Stimulated activated CD4-positive, alpha-beta T cell treated with anti-CD3 and anti-CD28 coated beads, Interleukin-2, amount 100 ng/mL, for 48 hours (primary cell): ENCODE measurements around the gene DEPDC5.

Experiments used
- DNase-seq, 2 donors: peaks; one replicate each; pipeline ENCODE4 v3.0.0-alpha.2; 2020

Gene DEPDC5

DNA sequence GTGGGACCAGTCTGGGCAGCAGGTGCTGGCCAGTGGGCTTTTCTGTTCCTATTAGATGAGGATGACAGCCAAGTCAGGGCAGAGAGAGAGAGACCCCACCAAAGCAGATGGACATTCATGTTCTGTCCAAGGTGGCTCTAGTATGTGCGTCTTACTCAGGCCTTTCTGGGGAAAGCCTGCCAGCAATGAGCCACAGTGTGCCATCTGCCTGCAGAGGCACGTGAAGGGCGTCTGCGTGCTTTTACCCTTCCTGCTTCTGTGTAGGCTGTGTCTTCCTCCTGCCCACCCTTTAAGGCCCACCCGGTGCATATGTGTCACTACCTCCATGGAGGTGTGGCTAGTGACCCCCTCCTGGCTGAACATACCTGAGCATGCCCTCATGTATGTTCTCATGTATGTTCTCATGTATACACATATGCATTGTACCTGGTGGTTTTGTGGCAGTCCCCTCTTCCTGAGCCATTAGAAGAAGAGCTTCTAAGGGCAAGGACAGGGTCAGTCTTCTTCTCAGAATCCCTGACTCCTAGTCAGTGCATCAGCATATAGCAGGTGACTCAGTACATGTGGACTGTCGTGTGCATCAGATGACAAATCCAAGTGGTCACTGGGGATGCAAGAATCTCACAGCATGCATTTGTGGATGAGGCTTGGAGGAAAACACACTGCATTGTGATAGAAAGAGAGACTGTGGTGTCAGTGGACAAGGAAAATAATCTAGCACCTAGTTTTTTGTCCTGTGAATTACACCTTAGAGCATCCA, 100.1 kb downstream of the DEPDC5 start:
- no peak for DNase-seq

- DNase-seq, result no peak
Measured at GRCh38 chr22:31857247-31857646, 103.4 kb downstream of the DEPDC5 start.

DNA sequence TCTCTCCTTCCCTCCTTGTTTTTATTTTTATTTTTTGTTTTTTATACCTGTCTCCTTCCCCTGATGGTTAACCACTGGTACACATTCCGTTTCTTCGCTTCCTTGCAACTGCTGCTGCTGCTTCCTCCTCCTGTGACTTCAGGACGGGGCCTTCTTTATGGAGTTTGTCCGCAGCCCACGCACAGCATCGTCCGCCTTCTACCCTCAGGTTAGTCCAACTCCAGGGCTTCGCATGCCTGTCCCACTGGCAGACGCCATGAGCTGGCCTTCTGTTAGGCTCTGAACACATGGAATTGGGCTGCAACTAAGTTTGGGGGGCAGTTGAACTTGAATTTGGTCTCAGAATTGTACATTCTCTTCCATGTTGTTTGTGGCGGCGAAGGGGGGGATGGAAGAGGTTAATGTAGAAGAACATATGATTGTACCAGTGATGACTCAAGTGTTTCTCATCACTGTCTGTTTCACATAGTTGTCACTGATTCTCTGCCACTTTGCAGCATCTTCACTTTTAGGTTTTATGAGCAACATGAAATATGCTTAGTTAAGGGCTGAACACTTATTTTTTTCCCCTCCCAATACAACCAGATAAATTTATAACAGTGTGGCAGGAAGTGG, 107.5 kb downstream of the DEPDC5 start:
- DNase-seq, result peak in 1 of 2 donors; percentile 11

DNA sequence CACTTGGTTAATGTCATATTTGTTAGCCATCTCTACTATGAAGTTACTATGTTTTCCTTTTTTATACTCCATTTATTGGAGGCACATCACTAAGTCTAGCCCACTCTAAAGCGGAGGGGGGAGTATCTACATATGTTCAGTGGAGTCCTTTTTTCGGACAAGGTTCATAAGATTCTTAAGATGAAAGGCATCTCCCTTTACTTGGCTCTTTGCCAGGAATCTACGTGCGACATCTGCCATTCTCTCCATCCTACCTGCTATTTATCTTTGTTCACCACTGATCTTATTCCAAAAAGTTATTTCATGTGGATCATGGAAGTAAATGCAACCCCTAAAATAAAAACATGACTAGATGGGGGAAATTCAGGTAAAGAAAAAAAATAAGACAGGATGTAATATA, 113.1 kb downstream of the DEPDC5 start:
- no peak for DNase-seq

GRCh38 chr22:31867386-31868153, 113.8 kb downstream of the DEPDC5 start:
- no peak for DNase-seq

- no peak for DNase-seq
Measured at GRCh38 chr22:31869739-31870138, 115.9 kb downstream of the DEPDC5 start.

- DNase-seq, result no peak
Measured at GRCh38 chr22:31870890-31871289, 117.1 kb downstream of the DEPDC5 start.

- no peak for DNase-seq
Measured at GRCh38 chr22:31871480-31871879, 117.7 kb downstream of the DEPDC5 start.

DNA sequence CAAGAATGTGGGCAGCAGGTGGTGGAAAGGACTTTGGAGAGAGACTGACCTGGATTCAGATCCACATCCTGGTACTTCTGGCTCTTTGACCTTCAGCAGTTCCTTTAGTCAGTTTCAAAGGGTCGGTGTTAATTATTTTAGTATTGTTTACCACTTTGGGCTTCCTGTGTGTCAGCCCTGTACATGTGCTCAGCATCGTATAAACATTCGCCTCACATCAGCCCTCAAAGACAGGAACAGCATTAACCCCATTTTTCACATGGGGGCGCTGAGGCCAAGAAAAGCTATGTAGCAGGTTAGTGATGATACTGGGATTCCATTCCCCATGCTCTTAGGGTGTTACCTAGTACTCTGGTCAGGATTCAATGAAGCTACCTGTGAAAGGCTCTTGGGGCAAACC, 118.4 kb downstream of the DEPDC5 start:
- DNase-seq, result no peak

- no peak for DNase-seq
Measured at GRCh38 chr22:31874821-31875220, 121.0 kb downstream of the DEPDC5 start.

DNA sequence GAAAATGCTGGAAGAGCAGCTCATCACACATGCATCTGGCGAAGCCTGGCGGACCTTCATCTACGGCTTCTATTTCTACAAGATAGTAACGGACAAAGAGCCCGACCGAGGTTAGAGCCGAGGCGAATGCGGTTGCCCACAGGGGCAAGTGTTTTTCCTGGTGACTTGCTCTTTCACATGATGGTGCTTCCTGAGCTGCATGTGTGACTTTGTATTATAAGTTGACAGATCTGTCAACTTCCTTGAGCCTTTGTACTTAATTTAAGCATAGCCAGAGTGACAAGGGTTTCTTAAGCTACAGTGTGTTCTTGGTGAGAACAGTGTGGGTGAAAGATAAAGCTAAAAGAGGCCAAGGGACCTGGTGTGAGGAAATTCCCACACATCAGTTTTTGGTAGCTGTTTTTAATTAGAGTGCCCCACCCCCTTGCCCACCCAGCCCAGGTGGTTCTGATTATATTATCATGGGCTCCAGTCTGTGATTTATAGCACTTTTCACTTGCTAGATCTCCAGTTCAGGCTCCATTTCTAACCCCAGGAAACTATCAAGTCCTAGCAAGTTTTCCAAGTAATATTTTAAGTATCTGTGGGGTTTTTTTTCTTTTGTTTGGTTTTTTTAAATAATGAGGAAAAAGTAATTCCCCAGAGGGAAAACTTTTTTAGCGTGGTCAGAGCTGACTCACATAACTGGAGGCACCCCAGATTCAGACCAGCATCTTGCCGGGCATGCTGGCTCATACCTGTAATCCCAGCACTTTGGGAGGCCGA, 122.5 kb downstream of the DEPDC5 start:
- no peak for DNase-seq

DNA sequence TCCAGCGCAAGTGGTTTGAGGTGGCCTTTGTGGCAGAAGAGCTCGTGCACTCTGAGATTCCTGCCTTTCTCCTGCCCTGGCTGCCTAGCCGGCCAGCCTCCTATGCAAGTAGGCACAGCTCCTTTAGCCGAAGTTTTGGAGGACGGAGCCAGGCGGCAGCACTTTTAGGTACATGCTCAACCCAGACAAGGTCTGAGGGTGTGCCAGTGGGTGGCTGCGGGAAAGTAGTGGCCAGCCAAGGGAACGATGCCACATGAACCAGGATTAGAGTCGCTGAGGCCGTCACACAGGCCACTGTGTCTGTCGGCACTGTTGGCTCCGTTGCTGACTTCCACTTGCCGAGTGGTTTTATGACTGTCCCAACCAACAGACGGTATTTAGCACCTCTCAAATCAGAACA, 125.8 kb downstream of the DEPDC5 start:
- no peak for DNase-seq

DNA sequence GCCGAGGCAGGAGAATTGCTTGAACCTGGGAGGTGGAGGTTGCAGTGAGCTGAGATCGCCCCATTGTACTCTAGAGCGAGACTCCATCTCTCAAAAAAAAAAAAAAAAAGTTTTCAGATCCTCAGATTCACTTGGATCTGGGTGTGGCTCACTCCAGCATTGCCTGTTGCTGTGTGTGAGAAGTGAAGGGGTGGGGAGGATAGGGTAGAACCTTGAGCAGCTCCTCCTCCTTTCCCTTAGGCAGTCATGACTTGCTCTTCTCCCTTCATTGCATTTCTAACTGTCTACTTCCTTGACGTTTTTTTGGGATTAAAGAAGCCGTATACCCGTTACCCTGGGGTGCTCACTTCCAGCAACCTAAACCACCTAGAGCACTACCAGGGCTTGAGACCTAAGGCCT, 127.4 kb downstream of the DEPDC5 start:
- no peak for DNase-seq

DNA sequence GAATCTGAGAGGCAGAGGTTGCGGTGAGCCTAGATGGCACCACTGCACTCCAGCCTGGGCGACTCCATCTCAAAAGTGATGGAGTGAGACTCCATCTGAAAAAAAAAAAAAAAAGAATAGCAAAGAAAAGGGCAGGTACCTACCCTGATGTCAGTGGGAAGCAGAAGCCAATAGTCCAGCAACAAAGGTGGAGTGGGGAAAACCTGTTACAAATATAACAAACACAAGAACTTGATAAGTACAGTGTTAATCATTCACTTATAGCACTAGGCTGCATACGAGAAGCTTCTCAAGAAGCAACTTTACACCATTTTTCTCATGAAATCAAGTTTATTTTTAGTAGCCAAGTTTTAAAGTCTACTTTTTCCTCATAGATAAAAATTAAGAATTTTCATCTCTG, 128.0 kb downstream of the DEPDC5 start:
- no peak for DNase-seq

DNA sequence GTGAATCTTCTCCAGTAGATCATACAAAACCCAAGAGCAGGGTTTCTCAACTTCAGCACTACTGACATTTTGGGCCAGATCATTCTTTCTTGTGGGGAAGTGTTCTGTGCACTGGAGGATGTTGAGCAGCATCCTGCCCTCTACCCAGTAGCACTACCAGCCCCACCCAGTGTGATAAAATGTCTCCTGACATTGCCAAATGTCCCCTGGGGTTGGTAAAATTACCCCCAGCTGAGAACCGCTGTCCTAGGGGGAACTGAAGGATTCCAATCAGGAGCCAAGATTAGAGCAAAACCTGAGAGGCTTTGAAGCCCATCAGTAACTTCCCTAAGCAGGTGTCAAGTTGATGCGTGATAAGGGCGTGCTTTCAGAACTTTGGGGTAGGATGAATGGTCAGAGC, 129.2 kb downstream of the DEPDC5 start:
- DNase-seq, result no peak

DNA sequence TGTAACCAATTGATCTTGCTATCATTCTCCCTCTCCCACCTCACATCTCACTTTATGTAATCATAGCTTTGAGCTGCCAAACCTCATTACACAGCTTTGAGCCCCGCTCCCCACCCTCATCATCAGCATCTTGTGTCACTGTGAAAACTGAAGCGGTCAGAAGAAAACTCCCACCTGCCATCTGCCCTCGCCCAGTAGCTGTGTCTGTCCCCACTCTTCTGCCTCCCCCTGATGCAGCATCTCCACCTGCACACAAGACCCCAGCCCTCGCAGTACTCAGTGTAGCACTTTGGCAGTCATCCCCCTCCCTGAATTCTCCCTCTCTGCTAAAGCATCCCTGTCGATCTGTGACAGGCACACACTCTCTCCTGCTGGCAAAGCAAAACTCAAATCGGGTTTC, 130.2 kb downstream of the DEPDC5 start:
- no peak for DNase-seq

DNA sequence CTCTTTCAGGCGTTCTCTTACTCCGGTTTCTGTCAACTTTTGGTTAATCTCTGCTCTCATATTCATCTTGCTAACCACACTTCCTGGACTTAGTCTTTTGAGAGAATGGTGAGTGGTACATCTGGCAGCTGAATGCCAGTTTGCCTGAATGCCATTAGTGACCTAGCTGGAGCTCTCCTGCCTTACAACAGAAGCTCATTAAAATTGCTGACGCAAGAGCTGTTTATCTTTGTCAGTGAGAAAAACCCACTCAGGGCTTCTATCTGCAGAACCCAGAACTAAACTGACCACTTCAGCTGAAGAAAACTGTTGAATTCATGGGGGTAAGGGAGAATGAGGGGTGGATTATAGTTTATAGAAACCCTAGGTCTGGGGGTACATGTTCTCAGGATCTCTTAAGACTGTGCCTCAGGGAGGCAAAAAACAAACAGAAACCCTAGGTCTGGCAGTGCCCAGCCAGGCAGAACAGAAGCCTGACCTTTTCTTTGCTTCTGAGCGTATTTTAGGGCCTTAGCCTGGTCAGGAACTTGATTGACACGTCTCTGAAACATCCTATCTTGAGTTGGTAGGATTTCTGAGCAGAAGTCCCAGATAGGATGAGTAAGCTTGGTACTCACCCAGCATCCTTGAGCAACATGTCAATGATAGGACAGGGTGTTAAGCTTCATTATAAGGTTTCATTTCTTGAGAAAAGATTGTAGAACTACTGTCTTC, 137.7 kb downstream of the DEPDC5 start:
- no peak for DNase-seq

DNA sequence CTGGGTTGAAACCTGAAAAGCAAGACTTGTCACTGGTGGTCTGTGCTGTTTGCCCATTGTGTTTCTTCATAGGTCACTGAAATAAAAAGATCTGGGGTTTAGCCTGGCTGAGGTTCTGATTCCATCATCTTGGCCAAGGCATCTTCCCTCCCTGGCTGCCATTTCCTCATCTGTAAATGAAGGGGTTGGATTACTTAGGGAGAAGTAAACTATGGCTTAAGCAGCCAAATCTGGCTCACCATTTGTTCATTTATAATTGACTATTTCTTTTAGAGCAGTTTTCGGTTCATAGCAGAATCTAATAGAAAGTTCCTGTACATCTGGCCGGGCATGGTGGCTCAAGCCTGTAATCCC, 138.2 kb downstream of the DEPDC5 start:
- no peak for DNase-seq

- DNase-seq, result no peak
Measured at GRCh38 chr22:31893460-31893859, 139.6 kb downstream of the DEPDC5 start.

GRCh38 chr22:31895411-31896123, 141.7 kb downstream of the DEPDC5 start:
- no peak for DNase-seq

- no peak for DNase-seq
Measured at GRCh38 chr22:31896472-31896871, 142.7 kb downstream of the DEPDC5 start.
